GM23338 (cell line): ENCODE results near the gene EREG. TPM values are rescaled to one million over a fixed set of nuclear protein-coding genes. Genes with fewer than 3 reads are reported as not detected.

Experiments
- ATAC-seq: fragments of 200-7000 bp; cut with Tn5 transposase; 3 replicates; pipeline ENCODE4 v1.9.1; 2020
- DNase-seq: peaks from one replicate; pipeline ENCODE4 v3.0.0-alpha.2; 2015; ENCODE audit warnings: low spot score
- H2AFZ ChIP-seq: fragments of 200-600 bp; sonication (generic); 2 replicates; pipeline ENCODE4 v1.8.0; 2016; ENCODE audit warnings: antibody characterized with exemption, mild to moderate bottlenecking, moderate library complexity
- H3F3A ChIP-seq: fragments of 200-600 bp; sonication (generic); replicated peaks from 2 replicates; pipeline ENCODE4 v1.8.0; 2017; ENCODE audit warnings: antibody characterized with exemption, mixed run types, low read depth
- H3K27ac ChIP-seq: fragments of 200-600 bp; sonication (generic); 2 replicates; pipeline ENCODE4 v1.6.1; 2016; ENCODE audit warnings: low read depth
- H3K27me3 ChIP-seq: fragments of 200-600 bp; sonication (generic); 2 replicates; pipeline ENCODE4 v1.8.0; 2016; ENCODE audit warnings: mild to moderate bottlenecking, mixed run types, moderate library complexity; ENCODE audit not compliant: insufficient read depth
- H3K36me3 ChIP-seq: fragments of 200-600 bp; sonication (generic); 2 replicates; pipeline ENCODE4 v1.8.0; 2016; ENCODE audit warnings: mild to moderate bottlenecking; ENCODE audit not compliant: insufficient read depth
- H3K4me1 ChIP-seq: fragments of 200-600 bp; sonication (generic); 2 replicates; pipeline ENCODE4 v1.8.0; 2016; ENCODE audit warnings: mild to moderate bottlenecking, moderate library complexity; ENCODE audit not compliant: insufficient read depth
- H3K4me2 ChIP-seq: fragments of 200-600 bp; sonication (generic); 2 replicates; pipeline ENCODE4 v1.7.1; 2017; ENCODE audit warnings: mixed run types
- H3K4me3 ChIP-seq: fragments of 200-600 bp; sonication (generic); 2 replicates; pipeline ENCODE4 v1.6.1; 2016; ENCODE audit warnings: mixed run types
- H3K79me2 ChIP-seq: fragments of 200-600 bp; sonication (generic); replicated peaks from 2 replicates; pipeline ENCODE4 v1.8.0; 2017; ENCODE audit warnings: mild to moderate bottlenecking; ENCODE audit not compliant: insufficient read depth
- H3K9me2 ChIP-seq: fragments of 200-600 bp; sonication (generic); 2 replicates; pipeline ENCODE4 v1.8.0; 2017; ENCODE audit not compliant: insufficient read depth
- H4K20me1 ChIP-seq: fragments of 200-600 bp; sonication (generic); replicated peaks from 2 replicates; pipeline ENCODE4 v1.8.0; 2017; ENCODE audit warnings: mild to moderate bottlenecking; ENCODE audit not compliant: insufficient read depth
- H3K27ac Mint-ChIP-seq: 2 replicates; pipeline ENCODE4 v1.8.0; 2020; ENCODE audit warnings: inconsistent platforms, mild to moderate bottlenecking, moderate library complexity, mixed read lengths
- H3K27me3 Mint-ChIP-seq: 3 replicates; pipeline ENCODE4 v1.8.0; 2022; ENCODE audit warnings: low read depth, mild to moderate bottlenecking, moderate library complexity, mixed read lengths, inconsistent platforms; ENCODE audit not compliant: insufficient read depth, poor library complexity
- H3K36me3 Mint-ChIP-seq: 3 replicates; pipeline ENCODE4 v1.8.0; 2021; ENCODE audit warnings: low read depth, mild to moderate bottlenecking, inconsistent platforms, moderate library complexity, mixed read lengths
- H3K4me1 Mint-ChIP-seq: 3 replicates; pipeline ENCODE4 v1.8.0; 2020; ENCODE audit warnings: mild to moderate bottlenecking, inconsistent platforms, mixed read lengths
- H3K4me3 Mint-ChIP-seq: 3 replicates; pipeline ENCODE4 v1.8.0; 2021; ENCODE audit warnings: moderate library complexity, mild to moderate bottlenecking, inconsistent platforms, mixed read lengths
- H3K9me3 Mint-ChIP-seq: 3 replicates; pipeline ENCODE4 v1.8.0; 2020; ENCODE audit warnings: moderate library complexity, mild to moderate bottlenecking, inconsistent platforms, mixed read lengths
- CTCF ChIP-seq, 2 experiments: fragments of 200-600 bp in 1 of 2; sonication (generic) in 1 of 2; conservative IDR thresholded peaks; 2 replicates each; pipeline versions ENCODE4 v1.5.1 to v1.6.1; 2016 to 2017; ENCODE audit warnings: antibody characterized with exemption in 2 of 2, low read depth in 2 of 2, mild to moderate bottlenecking in 2 of 2, moderate library complexity in 1 of 2
- ETS1 ChIP-seq: IDR thresholded peaks from 2 replicates; pipeline ENCODE4 v1.6.1; 2016; ENCODE audit warnings: antibody characterized with exemption
- EZH2 ChIP-seq: fragments of 200-600 bp; sonication (generic); IDR thresholded peaks from one replicate; pipeline ENCODE4 v1.8.0; 2017; ENCODE audit warnings: antibody characterized with exemption, mild to moderate bottlenecking, low read depth; ENCODE audit not compliant: unreplicated experiment
- JUNB ChIP-seq: IDR thresholded peaks from one replicate; pipeline ENCODE4 v1.6.1; 2016; ENCODE audit warnings: antibody characterized with exemption; ENCODE audit not compliant: unreplicated experiment
- ZNF114 ChIP-seq: fragments of 250-450 bp; sonication (Bioruptor Pico); IDR thresholded peaks from 2 replicates; pipeline ENCODE4 v1.5.0; 2020; ENCODE audit warnings: mild to moderate bottlenecking, moderate library complexity
- polyA plus RNA-seq: library from polyadenylated mRNA; unstranded; fragments of >200 nt; fragmentation: Nextera tagmentation; extraction: Ambion mirVana; gene quantifications from 2 replicates; pipeline ENCODE4 v1.2.1, GENCODE V29; 2016
- total RNA-seq: library from RNA; depleted of rRNA; stranded (reverse); fragments of >200 nt; shearing (Covaris generic); gene quantifications from 2 replicates; pipeline ENCODE4 v1.2.3, GENCODE V29; 2014
- TF ChIP-seq, protein P1 (sequence below): IDR thresholded peaks from one replicate; pipeline ENCODE4 v1.6.1; 2018; ENCODE audit warnings: antibody characterized with exemption; ENCODE audit not compliant: unreplicated experiment
- TF ChIP-seq, protein P2 (sequence below): fragments of 250-450 bp; sonication (Bioruptor Pico); IDR thresholded peaks from 2 replicates; pipeline ENCODE4 v1.5.0; 2020; ENCODE audit warnings: mild to moderate bottlenecking, moderate library complexity

The EREG gene
- total and polyA plus RNA-seq, 2 experiments from 2014 or later = not detected

DNA sequence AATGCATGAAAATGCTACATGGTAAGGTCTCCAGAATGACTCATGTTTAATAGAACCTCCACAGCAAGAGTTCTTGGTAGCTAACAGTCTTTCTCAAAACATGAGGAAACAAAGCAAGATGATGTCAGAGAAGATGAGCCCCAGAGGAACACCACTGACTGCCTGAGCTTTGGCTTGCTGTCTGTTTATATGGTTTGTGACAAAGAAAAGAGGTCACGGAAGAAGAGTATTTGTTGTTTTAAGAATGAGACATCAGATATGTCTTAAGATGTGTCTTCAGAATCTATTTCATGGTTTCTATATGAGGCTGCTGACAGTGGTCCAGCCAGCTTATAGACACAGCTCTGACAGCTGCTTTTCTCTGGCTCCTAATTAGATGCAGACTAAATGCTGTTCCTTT is 61.2 kb downstream of the EREG start:
- no peak for ATAC-seq
- Histone ChIP-seq H3K9me2 (no peaks in the 10 kb centered on the region), H2AFZ (no peak overlapping the region), H3K4me1 (peaks cover 10% of the 10 kb centered on the region; the same call in 1 of the 2 replicates), H3F3A (no peaks in the 10 kb centered on the region), H3K36me3 (no peaks in the 10 kb centered on the region), H3K27me3 (no peaks in the 10 kb centered on the region), H3K4me3 (no peak overlapping the region), H3K4me2 (no peak overlapping the region), H4K20me1 (no peaks in the 10 kb centered on the region), H3K79me2 (no peaks in the 10 kb centered on the region), H3K27ac (no peak overlapping the region)
- no peak for DNase-seq
- Mint-ChIP-seq H3K36me3 (no peaks in the 10 kb centered on the region), H3K27ac (no peak overlapping the region), H3K4me3 (no peak overlapping the region), H3K27me3 (no peaks in the 10 kb centered on the region), H3K4me1 (peaks cover 9% of the 10 kb centered on the region), H3K9me3 (no peaks in the 10 kb centered on the region)
- TF ChIP-seq CTCF (conservative IDR thresholded peaks at IDR 0.05; ENCODE audit: low read depth in 2 of 2) = no peak

DNA sequence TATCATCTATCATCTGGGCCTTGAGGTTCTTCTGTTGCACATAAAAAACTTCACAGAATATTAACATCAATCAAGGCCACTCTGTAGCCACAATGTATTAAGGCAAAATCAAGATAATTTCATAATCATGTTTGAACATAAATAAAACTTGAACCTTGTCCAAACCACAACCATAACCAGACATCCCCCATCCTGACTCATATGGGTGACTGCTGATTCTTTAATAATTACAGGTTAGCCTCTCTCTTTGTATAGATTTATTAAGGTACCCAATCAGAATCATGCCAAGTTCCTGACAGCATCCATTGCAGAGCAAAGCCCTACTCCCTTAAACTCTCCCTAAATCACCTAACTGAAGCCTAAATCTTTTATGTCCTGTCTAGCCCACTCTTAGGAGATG is 63.3 kb downstream of the EREG start:
- H3K4me1 Mint-ChIP-seq = peaks cover 5% of the 10 kb centered on the region
- Histone ChIP-seq H3K79me2 (no peaks in the 10 kb centered on the region), H3K4me3 (no peak overlapping the region), H3K4me2 (no peak overlapping the region), H3K4me1 (peaks cover 6% of the 10 kb centered on the region; the same call in 1 of the 2 replicates), H3F3A (no peaks in the 10 kb centered on the region), H2AFZ (no peak overlapping the region), H4K20me1 (no peaks in the 10 kb centered on the region), H3K36me3 (no peaks in the 10 kb centered on the region), H3K27ac (no peak overlapping the region), H3K9me2 (no peaks in the 10 kb centered on the region), H3K27me3 (no peaks in the 10 kb centered on the region)
- no peak for ATAC-seq
- H3K9me3 Mint-ChIP-seq = no peaks in the 10 kb centered on the region
- no peaks in the 10 kb centered on the region for H3K27me3 Mint-ChIP-seq
- no peak overlapping the region for H3K27ac Mint-ChIP-seq
- DNase-seq = no peak
- TF ChIP-seq ZNF114 (CRISPR knock-in tag) (no peak), EZH2 (no peak), JUNB (no peak), ETS1 (no peak)
- TF ChIP-seq, protein P1, sequence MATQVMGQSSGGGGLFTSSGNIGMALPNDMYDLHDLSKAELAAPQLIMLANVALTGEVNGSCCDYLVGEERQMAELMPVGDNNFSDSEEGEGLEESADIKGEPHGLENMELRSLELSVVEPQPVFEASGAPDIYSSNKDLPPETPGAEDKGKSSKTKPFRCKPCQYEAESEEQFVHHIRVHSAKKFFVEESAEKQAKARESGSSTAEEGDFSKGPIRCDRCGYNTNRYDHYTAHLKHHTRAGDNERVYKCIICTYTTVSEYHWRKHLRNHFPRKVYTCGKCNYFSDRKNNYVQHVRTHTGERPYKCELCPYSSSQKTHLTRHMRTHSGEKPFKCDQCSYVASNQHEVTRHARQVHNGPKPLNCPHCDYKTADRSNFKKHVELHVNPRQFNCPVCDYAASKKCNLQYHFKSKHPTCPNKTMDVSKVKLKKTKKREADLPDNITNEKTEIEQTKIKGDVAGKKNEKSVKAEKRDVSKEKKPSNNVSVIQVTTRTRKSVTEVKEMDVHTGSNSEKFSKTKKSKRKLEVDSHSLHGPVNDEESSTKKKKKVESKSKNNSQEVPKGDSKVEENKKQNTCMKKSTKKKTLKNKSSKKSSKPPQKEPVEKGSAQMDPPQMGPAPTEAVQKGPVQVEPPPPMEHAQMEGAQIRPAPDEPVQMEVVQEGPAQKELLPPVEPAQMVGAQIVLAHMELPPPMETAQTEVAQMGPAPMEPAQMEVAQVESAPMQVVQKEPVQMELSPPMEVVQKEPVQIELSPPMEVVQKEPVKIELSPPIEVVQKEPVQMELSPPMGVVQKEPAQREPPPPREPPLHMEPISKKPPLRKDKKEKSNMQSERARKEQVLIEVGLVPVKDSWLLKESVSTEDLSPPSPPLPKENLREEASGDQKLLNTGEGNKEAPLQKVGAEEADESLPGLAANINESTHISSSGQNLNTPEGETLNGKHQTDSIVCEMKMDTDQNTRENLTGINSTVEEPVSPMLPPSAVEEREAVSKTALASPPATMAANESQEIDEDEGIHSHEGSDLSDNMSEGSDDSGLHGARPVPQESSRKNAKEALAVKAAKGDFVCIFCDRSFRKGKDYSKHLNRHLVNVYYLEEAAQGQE = no peak
- TF ChIP-seq, protein P2, sequence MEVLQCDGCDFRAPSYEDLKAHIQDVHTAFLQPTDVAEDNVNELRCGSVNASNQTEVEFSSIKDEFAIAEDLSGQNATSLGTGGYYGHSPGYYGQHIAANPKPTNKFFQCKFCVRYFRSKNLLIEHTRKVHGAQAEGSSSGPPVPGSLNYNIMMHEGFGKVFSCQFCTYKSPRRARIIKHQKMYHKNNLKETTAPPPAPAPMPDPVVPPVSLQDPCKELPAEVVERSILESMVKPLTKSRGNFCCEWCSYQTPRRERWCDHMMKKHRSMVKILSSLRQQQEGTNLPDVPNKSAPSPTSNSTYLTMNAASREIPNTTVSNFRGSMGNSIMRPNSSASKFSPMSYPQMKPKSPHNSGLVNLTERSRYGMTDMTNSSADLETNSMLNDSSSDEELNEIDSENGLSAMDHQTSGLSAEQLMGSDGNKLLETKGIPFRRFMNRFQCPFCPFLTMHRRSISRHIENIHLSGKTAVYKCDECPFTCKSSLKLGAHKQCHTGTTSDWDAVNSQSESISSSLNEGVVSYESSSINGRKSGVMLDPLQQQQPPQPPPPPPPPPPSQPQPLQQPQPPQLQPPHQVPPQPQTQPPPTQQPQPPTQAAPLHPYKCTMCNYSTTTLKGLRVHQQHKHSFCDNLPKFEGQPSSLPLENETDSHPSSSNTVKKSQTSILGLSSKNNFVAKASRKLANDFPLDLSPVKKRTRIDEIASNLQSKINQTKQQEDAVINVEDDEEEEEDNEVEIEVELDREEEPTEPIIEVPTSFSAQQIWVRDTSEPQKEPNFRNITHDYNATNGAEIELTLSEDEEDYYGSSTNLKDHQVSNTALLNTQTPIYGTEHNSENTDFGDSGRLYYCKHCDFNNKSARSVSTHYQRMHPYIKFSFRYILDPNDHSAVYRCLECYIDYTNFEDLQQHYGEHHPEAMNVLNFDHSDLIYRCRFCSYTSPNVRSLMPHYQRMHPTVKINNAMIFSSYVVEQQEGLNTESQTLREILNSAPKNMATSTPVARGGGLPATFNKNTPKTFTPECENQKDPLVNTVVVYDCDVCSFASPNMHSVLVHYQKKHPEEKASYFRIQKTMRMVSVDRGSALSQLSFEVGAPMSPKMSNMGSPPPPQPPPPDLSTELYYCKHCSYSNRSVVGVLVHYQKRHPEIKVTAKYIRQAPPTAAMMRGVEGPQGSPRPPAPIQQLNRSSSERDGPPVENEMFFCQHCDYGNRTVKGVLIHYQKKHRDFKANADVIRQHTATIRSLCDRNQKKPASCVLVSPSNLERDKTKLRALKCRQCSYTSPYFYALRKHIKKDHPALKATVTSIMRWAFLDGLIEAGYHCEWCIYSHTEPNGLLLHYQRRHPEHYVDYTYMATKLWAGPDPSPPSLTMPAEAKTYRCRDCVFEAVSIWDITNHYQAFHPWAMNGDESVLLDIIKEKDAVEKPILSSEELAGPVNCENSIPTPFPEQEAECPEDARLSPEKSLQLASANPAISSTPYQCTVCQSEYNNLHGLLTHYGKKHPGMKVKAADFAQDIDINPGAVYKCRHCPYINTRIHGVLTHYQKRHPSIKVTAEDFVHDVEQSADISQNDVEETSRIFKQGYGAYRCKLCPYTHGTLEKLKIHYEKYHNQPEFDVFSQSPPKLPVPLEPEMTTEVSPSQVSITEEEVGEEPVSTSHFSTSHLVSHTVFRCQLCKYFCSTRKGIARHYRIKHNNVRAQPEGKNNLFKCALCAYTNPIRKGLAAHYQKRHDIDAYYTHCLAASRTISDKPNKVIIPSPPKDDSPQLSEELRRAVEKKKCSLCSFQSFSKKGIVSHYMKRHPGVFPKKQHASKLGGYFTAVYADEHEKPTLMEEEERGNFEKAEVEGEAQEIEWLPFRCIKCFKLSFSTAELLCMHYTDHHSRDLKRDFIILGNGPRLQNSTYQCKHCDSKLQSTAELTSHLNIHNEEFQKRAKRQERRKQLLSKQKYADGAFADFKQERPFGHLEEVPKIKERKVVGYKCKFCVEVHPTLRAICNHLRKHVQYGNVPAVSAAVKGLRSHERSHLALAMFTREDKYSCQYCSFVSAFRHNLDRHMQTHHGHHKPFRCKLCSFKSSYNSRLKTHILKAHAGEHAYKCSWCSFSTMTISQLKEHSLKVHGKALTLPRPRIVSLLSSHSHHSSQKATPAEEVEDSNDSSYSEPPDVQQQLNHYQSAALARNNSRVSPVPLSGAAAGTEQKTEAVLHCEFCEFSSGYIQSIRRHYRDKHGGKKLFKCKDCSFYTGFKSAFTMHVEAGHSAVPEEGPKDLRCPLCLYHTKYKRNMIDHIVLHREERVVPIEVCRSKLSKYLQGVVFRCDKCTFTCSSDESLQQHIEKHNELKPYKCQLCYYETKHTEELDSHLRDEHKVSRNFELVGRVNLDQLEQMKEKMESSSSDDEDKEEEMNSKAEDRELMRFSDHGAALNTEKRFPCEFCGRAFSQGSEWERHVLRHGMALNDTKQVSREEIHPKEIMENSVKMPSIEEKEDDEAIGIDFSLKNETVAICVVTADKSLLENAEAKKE (CRISPR knock-in tag) = no peak
- H3K36me3 Mint-ChIP-seq = no peaks in the 10 kb centered on the region
- H3K4me3 Mint-ChIP-seq = no peak overlapping the region
